K562 (cell line): ENCODE measurements around the gene IZUMO4. TPM values are rescaled to one million over a fixed set of nuclear protein-coding genes. Genes with fewer than 3 reads are reported as not detected.

Source experiments
- AFF4 ChIP-seq: sonication (generic); formaldehyde crosslinking; IDR thresholded peaks from 2 replicates; pipeline ENCODE4 v1.8.0; 2023; ENCODE audit warnings: mild to moderate bottlenecking, missing genetic modification reagents
- ATF1 ChIP-seq, 2 experiments: fragments of 450-650 bp in 1 of 2; IDR thresholded peaks; 2 replicates each; pipeline ENCODE4 v1.6.1; 2016; ENCODE audit warnings: missing compliant biosample characterization in 1 of 2, missing genetic modification characterization in 1 of 2
- ATF7 ChIP-seq: fragments of 450-650 bp; IDR thresholded peaks from 2 replicates; pipeline ENCODE4 v1.7.1; 2014; ENCODE audit warnings: mild to moderate bottlenecking, moderate library complexity
- BCOR ChIP-seq: fragments of 450-650 bp; IDR thresholded peaks from 2 replicates; pipeline ENCODE4 v1.6.1; 2016
- ERF ChIP-seq: fragments of 450-650 bp; formaldehyde crosslinking; IDR thresholded peaks from 2 replicates; pipeline ENCODE4 v1.4.0; 2020; ENCODE audit warnings: mild to moderate bottlenecking, mixed read lengths
- FIP1L1 ChIP-seq: fragments of 200-400 bp; formaldehyde crosslinking; IDR thresholded peaks from 2 replicates; pipeline ENCODE4 v1.6.1; 2018; ENCODE audit warnings: mild to moderate bottlenecking, low read depth, low read length; ENCODE audit not compliant: poor library complexity, severe bottlenecking
- MXI1 ChIP-seq: IDR thresholded peaks from 2 replicates; pipeline ENCODE4 v1.6.1; 2011; ENCODE audit warnings: low read depth, mild to moderate bottlenecking, improper control_type of control experiment, low read length
- NONO ChIP-seq, 2 experiments: fragments of 200-400 bp in 1 of 2; fragments of 450-650 bp in 1 of 2; formaldehyde crosslinking in 1 of 2; IDR thresholded peaks; 2 replicates each; pipeline ENCODE4 v1.6.1; 2017; ENCODE audit warnings: low read depth in 2 of 2, mild to moderate bottlenecking in 2 of 2, moderate library complexity in 2 of 2, low read length in 1 of 2
- POLR2A ChIP-seq: fragments of 450-650 bp; conservative IDR thresholded peaks from 2 replicates; pipeline ENCODE4 v1.6.1; 2016
- RCOR1 ChIP-seq, 2 experiments: IDR thresholded peaks; 2 replicates each; pipeline ENCODE4 v1.6.1; 2012; ENCODE audit warnings: low read depth in 2 of 2, low read length in 2 of 2, borderline replicate concordance in 1 of 2, improper control_type of control experiment in 1 of 2
- STAG1 ChIP-seq: sonication (generic); formaldehyde crosslinking; IDR thresholded peaks from 2 replicates; pipeline ENCODE4 v1.5.0; 2020; ENCODE audit warnings: missing genetic modification reagents, borderline replicate concordance
- TFAP4 ChIP-seq: sonication (generic); formaldehyde crosslinking; IDR thresholded peaks from 2 replicates; pipeline ENCODE4 v1.8.0; 2022; ENCODE audit warnings: missing genetic modification reagents, mild to moderate bottlenecking, moderate library complexity, borderline replicate concordance
- UBTF ChIP-seq, 2 experiments: IDR thresholded peaks; 2 replicates each; pipeline ENCODE4 v1.6.1; 2012; ENCODE audit warnings: improper control_type of control experiment in 2 of 2, low read depth in 2 of 2, low read length in 2 of 2, borderline replicate concordance in 1 of 2
- ZNF3 ChIP-seq: fragments of 250-450 bp; sonication (Bioruptor Pico); IDR thresholded peaks from 2 replicates; pipeline ENCODE4 v1.5.0; 2021; ENCODE audit warnings: mild to moderate bottlenecking, moderate library complexity
- ZNF518B ChIP-seq: fragments of 250-450 bp; sonication (Bioruptor Pico); IDR thresholded peaks from 2 replicates; pipeline ENCODE4 v1.5.0; 2021; ENCODE audit warnings: mild to moderate bottlenecking, moderate library complexity
- polyA plus RNA-seq, 8 experiments: library from polyadenylated mRNA; depleted of rRNA in 4 of 8; stranded (reverse) in 5 of 8; unstranded in 3 of 8; fragments of >200 nt; fragmentation: Nextera tagmentation in 2 of 8; fragmentation: Illumina TruSeq in 1 of 8; extraction: Ambion mirVana in 2 of 8; extraction: Trizol in 1 of 8; gene quantifications; 2 replicates each; pipeline versions ENCODE4 v1.2.1 to v1.2.3, GENCODE V29; 2011 to 2014; ENCODE audit warnings: inconsistent platforms in 1 of 8, missing spikeins in 1 of 8
- total RNA-seq, 7 experiments: library from RNA; depleted of rRNA in 6 of 7; stranded (reverse); fragments of >200 nt in 6 of 7; fragmentation: Illumina TruSeq in 2 of 7; extraction: Trizol in 2 of 7; gene quantifications; 2 replicates each; pipeline versions ENCODE4 v1.2.1 to v1.2.3, GENCODE V29; 2011 to 2021; ENCODE audit warnings: low replicate concordance in 1 of 7

Gene IZUMO4
- total and polyA plus RNA-seq, 9 of the 15 experiments (the other 6 are each of a cell fraction or from before 2014, with no cell fraction given) = 0.07 to 3.9 (median 1.2) TPM

GRCh38 chr19:2050991-2051772 is 45.5 kb upstream of the IZUMO4 start, which contains the start of gene MKNK2 (continued):
- TF ChIP-seq UBTF (IDR thresholded peaks at IDR 0.05; ENCODE audit: borderline replicate concordance in 1 of 2, low read depth in 2 of 2, low read length in 2 of 2) = 0 out of 4 replicates have a peak, but pooled peaks of 1 of the 2 experiments have one; percentile 50
- TF ChIP-seq NONO (IDR thresholded peaks at IDR 0.05; ENCODE audit: low read depth in 2 of 2, low read length in 1 of 2) = peak; percentile 95 to 99; a peak in 3 of 4 replicates
- TF ChIP-seq POLR2A = peak; percentile 90
- TF ChIP-seq ERF (CRISPR knock-in tag) = peak; percentile 66
- TF ChIP-seq ZNF518B (CRISPR knock-in tag) = no peak
- TF ChIP-seq ATF7 = peak; percentile 81
- TF ChIP-seq ZNF3 (CRISPR knock-in tag) = no peak
- peak; percentile 42 for TF ChIP-seq TFAP4 (CRISPR knock-in tag)
- TF ChIP-seq AFF4 (CRISPR knock-in tag) = peak; percentile 71
- TF ChIP-seq STAG1 (CRISPR knock-in tag) = 0 out of 2 replicates have a peak, but pooled peaks have one; percentile 14
- TF ChIP-seq ATF1 (CRISPR knock-in tag; IDR thresholded peaks at IDR 0.05) = peak; percentile 71; the same call in 1 of the 2 replicates
- TF ChIP-seq ATF1 (tag; IDR thresholded peaks at IDR 0.05) = peak; percentile 76
- TF ChIP-seq RCOR1 (IDR thresholded peaks at IDR 0.05; ENCODE audit: borderline replicate concordance in 1 of 2, low read depth in 2 of 2, low read length in 2 of 2) = peak; percentile 62 to 78; a peak in 3 of 4 replicates
- peak; percentile 94 for TF ChIP-seq FIP1L1
- peak; percentile 100 for TF ChIP-seq BCOR
- no peak for TF ChIP-seq MXI1
